GM18867 (cell line): Measurements from ENCODE around the gene DLG1.
"Not testable (repeated sequence)": the region's sequence is repeated elsewhere in the genome, so short reads cannot be mapped to it uniquely, and the experiment has no call there.

ENCODE experiments used
- ATAC-seq: cut with Tn5 transposase; IDR thresholded peaks from one replicate; pipeline ENCODE4 v1.9.1; 2021; ENCODE audit warnings: mild to moderate bottlenecking, moderate library complexity; ENCODE audit not compliant: unreplicated experiment

The DLG1 gene

DNA sequence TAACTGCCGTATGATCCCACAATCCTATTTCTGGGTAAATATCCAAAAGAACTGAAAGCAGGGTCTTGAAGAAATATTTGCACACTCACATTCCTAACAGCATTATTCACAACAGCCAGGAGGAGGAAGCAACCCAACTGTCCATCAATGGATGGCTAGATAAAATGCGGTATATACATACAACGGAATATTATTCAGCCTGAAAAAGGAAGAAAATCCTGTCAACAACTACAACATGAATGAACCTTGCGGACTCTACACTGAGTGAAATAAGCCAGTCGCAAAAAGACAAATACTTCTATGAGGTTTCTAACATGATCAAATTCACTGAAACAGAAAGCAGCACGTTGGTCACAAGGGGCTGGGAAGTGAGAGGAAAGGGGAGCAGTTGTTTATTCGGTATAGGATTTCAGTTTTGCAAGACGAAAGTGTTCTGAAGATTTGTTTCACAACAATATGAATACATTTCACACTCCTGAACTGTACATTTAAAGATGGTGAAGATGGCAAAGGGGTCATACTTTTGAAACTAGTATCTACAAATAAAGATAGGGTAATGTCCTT lies 6.2 kb downstream of the DLG1 start:
- ATAC-seq = no peak

DNA sequence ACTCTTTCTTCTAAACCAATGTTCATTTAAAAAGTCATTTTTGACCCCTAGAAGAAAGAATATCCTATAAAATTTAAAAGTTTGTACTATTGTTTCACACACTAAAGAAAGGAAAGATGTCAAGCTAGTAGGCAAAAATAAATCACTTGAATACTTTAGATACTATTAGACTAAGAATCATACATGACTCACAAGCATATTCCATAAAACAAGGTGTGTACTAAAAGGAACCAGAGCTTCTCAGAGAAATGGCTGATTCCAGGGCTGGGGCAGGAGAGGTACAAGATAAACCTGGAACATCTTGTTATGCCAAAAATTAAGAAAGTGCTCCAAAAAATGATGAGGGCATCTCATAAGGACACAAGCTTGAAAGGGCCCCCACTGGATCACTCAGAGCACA lies 8.7 kb downstream of the DLG1 start:
- ATAC-seq = no peak

DNA sequence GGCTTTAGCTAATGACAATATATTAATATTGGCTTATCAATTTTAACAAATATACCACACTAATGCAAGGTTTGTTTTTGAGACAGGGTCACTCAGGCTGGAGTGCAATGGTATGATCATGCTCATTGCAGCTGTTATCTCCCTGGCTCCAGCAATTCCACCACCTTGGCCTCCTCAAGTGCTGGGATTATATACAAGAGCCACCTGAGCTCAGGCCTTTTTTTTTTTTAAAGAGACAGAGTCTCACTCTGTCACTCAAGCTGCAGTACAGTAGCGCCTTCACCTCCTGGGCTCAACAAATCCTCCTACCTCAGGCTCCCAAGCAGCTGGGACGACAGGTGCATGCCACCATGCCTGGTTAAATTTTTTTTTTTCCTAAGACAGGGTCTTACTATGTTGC lies 11.7 kb downstream of the DLG1 start:
- no peak for ATAC-seq

DNA sequence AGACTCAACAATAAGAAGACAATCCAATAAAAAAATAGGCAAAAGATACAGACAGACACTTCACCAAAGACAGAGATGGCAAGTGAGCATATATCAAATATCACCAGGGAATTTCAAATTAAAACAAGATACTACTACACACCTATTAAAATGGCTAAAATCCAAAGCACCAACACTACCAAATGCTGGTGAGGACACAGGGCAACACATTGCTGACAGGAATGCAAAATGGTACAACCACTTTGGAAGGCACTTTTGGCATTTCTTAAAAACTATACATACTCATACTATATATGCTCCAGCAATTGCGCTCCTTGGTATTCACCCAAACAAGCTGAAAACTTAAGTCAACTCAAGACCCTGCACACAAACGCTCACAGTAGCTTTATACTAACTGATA lies 12.9 kb downstream of the DLG1 start:
- ATAC-seq = no peak

DNA sequence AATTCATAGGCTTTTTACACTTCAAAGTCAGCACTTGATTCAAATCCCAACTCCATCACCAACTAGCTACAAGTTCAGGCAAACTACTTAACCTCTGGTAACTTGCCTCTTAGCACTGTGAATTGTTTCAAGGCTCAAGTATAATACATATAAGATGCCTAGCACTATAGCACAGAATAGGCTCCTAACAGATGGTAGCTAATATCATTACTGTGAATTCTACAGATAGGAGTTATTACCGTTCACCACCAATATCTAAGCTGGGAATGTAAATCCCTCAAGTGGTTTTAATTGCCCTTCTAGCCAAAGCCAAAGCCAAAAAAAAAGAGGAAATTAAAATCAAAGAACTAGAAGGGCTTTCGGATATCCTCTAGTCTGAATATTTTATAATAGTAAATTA lies 15.4 kb downstream of the DLG1 start:
- ATAC-seq = no peak

DNA sequence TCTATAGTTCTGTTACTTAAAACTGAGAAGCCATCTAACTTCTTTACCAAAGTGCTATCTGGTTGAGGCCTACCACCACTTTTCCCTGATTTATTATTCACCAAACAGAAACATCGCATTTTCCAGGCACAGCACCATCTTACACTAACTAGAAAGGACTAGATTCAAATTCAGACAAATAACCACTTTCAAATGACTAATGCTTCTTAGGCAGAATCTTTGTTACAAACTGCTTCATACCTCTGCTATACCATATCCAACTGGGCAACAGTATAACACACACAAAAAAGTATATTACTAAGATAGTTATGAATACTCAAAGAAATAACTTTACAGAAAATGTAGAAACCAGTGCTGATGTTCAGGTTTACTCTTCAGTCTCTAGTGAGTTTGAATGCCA lies 16.6 kb downstream of the DLG1 start:
- ATAC-seq = no peak

DNA sequence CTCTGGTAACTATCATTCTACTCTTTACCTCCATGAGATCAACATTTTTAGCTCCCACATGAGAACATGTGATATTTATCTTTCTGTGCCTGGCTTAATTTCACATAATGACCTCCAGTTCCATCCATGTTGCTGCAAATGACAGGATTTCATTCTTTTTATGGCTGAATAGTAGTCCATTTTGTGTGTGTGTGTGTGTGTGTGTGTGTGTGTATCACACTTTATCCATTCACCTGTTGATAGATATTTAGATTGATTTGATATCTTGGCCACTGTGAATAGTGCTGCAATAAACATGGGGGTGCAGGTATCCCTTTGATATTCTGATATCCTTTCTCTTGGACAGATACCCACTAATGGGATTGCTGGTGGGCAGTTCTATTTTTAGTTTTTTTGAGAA lies 18.3 kb downstream of the DLG1 start:
- no peak for ATAC-seq

DNA sequence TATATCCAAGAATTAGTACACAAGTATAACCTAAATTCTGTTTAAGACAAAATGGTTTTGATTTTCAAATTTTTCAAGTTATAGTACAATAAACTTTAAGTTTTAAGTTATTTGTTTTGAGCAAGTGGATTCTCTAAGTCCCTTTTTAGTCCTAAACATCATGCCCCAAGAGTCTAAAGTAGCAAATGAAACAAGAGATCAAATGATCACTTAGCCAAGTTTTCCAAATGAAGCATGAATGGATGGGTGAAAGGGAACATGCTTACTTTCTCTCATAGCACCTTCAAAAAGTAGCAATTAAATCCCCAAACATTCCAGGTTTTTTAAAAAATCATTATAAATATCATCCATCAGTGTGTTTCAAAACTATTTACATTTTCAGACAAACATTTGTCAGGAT lies 19.5 kb downstream of the DLG1 start:
- ATAC-seq = no peak

DNA sequence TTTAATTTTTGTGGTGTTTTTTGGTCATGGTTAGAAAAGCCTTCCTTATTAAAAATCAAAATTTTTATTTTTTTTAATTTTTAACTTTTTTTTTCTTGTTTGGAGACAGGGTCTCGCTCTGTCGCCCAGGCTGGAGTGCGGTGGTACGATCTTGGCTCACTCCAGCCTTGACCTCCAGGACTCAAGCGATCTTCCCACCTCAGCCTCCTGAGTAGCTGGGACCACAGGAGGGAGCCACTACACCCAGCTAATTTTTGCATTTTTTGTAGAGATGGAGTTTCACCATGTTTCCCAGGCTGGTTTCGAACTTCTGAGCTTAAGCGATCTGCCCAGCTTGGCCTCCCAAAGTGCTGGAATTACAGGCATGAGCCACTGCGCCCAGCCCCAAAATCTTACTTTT lies 21.6 kb downstream of the DLG1 start:
- ATAC-seq = not testable (repeated sequence)

DNA sequence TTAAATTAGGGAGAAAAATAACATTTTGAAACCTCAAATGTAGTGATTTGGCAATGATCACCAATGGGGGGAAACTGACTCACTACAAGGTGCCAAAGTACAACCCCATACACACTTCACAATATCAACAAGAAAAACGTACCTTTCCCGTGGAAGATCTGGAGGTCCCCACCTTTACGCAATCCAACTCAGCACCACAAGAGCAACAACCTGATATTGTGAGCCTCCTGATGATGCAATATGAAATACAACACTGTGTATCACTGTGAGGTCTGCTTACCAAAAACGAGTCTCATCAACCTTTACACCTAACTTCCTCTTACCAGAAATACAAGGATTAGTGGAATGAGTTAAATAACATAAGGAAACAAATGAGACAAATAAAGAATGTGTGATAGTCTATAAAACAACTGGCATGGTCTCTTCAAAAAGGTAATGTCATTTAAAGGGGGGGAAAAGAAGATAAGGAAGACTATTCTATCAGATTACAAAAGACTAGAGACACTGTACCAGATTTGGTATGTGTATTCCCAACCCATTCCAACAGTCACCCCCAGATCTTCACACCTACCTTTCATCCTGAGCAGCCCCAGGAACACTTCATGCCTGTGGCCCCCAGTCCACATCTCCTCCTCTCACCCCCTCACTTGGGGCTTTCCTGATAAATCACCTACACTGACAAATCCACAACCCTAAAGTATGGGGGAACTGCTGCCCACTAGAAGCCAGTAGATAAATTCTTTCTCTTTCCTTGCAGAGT lies 27.7 kb downstream of the DLG1 start:
- ATAC-seq = no peak

DNA sequence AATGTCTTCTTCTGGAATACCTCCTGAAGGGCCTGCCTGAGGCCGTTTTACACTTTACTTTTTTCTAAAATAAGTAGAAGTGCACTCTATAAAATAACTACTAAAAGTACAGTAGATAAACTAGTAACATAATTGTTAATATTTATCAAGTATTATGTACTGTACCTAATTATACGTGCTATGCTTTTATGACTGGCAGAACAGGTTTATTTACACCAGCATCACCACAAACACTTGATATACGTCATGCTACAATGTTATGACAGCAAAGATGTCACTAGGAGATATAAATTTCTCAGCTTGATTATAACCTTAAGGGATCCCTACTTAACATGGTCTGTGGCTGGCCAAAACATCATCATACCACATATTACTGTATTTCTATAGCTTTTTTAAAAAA lies 29.4 kb downstream of the DLG1 start:
- no peak for ATAC-seq

DNA sequence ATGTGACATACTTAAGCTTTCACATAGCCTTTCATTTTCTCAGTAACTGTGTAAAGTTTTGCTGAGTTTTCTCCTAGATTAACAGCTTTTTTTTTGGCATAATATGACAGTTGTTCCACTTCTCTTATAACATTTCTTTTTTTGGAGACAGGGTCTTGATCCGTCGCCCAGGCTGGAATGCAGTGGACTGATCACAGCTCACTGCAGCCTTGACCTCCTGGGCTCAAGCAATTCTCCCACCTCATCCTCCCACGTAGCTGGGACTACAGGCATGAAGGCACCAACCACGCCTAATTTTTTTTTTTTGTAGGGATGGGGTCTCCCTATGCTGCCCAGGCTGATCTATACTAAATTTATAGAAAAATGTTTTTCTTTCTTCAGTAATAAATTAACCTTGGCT lies 30.1 kb downstream of the DLG1 start:
- no peak for ATAC-seq

DNA sequence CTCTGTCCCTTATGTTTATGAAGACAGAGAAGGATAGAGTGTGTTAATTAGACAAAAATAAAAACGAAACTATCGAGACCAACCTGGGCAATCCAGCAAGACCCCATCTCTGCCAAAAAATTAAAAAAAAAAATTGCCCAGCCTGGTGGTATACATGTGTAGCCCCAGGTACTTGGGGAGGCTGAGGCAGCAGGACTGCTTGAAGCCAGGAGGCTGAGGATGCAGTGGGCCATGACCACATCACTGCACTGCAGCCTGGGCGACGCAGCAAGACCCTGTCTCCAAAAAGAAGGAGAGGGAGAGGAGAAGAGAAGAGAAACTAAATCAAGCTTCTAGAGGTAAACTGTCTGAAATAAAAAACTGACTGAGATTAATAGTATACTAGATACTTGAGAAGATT lies 32.1 kb downstream of the DLG1 start:
- no peak for ATAC-seq

DNA sequence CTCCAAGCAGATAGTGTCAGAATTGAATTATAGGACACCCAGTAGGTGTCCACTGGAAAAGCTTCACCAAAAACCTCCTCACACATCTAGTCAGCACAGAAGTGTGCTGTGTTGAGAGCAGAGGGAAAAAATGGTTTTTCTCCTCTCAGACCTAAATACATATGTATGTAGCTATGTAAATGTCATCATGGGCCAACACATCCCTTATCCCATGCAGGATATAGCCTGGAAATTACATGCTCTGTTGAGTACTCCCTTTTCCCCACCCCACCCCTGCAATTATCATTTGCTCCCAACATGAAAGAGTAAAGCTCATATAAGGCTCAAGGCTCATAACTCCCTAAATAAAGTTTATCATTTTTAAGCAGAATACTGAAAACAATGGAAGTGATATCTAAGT lies 35.7 kb downstream of the DLG1 start:
- no peak for ATAC-seq

DNA sequence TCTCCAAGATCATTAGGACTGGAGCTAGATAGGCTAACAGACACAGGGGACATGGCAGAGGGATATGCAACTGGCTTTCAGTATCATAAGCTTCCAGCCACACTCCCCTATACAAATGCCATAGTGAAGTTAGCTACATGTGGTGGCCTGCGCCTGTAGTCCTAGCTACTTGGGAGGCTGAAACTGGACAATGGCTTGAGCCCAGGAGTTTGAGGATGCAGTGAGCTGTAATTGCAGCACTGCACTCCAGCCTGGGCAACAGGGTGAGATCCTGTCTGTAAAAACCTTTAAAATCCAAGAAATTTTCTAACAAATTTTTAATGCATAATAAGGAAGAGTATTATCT lies 37.3 kb downstream of the DLG1 start:
- ATAC-seq = no peak

DNA sequence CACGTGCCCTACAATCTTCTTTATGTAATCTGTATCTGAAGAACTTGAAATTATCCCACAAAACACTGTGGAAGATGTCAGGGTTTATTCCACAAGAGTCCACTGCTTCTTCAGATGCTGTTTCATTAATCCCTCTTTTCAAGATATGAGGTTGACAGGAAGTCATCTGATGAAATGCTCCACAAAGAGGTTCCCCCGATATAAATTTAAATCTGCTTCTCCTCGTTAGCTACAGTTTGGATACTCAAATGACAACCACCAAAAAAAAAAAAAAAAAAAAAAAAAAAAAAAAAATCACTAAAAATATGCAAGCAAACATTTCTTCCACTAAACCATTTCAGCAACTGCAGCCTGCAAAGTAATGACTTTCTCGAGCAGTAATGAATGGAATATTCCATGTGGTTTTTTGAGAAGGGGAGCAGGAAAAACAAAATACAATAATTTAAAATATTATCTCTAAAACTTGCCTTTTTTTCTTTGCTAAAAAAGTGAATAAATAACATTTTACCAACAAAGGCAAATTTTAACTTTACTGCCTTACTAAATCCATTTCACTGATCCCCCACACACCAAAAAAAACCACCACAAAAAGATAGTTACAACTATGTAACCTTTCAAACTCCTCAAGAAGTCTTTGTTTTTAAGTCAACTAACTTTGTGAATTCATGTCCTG lies 37.8 kb downstream of the DLG1 start:
- ATAC-seq = no peak

DNA sequence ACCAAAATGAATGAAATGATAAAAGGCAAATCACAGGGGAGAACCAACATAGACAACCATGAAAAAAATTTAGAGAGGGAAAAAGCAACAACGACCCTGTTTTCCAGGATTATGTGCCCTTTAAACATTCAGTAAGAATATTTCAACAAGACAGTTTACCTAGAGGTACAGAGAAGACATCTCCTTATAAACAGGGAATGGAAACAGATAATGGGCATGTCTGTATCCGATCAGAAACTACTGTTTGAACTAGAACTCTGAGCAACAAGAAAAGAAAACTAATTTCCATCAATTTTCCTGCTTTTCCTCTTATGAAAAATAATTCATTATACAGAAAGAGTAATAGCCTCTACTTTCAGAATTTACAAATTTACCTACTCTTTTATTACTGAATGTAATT lies 39.3 kb downstream of the DLG1 start:
- ATAC-seq = no peak

DNA sequence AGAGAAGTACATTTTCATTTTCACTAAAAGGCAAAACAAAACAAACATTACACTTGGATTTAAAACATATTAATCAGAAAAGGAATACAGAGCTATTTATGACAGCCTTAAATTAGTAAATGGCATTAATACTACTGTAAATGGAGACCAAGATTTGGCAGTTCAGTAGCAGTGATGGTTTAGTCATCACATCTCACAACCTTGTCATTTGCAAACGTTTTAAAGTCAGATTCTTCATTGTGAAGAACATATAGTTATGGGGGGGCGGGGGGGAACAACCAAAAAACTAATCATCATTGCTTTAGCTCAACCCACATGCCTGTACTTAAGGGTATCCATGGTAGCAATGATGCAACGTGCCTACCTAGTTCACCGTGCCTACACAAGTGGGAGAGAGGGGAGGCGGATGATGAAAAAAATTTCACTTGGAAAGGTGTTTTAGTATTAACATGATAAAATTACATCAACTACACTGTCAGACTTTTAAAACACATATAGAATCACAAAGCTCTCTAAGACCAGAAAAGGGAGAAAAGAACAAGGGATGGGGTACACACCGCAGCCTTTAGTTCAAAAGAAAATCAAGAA lies 40.1 kb downstream of the DLG1 start:
- no peak for ATAC-seq

DNA sequence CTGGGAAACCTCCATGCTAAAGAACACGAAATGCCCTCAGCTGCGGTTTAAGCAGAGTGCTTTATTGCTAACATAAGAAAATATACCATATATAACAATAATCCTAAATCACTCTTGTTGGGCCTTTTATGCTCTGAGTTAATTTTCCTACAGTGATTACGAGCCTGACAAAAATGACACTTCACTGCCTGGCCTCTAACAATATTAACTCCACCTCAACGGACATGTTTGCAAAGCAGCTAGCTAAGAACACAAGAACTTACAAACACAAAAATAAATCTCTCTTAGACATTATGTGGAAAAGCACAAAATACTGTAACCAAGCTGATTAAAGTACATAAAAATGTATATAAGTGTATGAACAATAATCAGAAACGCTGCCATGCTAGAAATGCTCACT lies 40.7 kb downstream of the DLG1 start:
- no peak for ATAC-seq

DNA sequence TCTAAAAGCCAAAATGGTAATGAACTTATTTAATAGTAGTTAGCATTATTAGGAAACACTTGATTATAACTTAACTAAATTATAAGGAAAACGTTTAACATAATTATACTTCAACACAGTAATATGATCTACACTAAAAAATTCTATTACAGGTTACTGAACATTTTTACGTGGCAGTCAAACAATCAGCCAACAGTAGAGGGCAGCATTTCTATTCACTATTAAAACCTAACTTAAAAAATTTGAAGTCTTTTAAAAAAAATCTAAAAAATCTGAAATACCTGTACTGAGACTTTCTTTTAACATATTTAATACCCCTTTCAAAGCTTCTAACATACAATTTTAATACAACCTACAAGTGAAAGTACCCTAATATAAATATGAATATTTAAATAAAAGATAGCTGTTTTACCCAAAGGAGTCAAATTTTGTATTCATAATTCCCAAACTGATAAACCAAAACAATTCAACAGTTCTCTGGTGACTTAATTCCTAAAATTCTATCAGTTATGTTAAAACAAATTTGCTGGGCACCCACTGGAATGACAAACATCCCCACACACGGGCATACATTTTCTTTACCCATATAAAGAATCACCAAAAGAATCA lies 41.5 kb downstream of the DLG1 start:
- ATAC-seq = no peak

DNA sequence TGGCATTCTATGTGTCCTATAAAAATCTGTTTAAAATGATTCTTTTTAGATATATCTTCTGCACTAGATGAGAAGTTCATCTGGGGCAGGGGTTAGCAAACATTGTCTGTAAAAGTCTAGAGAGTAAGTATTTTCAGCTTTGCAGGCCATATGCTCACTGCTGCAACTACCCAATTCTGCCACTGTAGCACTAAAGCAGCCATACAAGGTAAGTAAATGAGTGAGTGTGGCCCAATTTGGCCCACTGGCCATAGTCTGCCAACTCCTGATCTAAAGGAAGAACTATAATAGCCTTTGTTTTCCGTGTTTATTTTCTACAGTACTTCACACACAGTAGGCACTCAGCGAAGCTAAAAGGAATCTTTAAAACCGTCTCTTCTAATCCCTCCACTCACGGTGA lies 42.3 kb downstream of the DLG1 start:
- no peak for ATAC-seq
